Measurements from ENCODE around the gene RUSF1. TPM values are rescaled to one million over a fixed set of nuclear protein-coding genes. Genes with fewer than 3 reads are reported as not detected.

RUSF1 gene
- total RNA-seq, 1 donor from 2014 or later = 48.7 TPM

DNA sequence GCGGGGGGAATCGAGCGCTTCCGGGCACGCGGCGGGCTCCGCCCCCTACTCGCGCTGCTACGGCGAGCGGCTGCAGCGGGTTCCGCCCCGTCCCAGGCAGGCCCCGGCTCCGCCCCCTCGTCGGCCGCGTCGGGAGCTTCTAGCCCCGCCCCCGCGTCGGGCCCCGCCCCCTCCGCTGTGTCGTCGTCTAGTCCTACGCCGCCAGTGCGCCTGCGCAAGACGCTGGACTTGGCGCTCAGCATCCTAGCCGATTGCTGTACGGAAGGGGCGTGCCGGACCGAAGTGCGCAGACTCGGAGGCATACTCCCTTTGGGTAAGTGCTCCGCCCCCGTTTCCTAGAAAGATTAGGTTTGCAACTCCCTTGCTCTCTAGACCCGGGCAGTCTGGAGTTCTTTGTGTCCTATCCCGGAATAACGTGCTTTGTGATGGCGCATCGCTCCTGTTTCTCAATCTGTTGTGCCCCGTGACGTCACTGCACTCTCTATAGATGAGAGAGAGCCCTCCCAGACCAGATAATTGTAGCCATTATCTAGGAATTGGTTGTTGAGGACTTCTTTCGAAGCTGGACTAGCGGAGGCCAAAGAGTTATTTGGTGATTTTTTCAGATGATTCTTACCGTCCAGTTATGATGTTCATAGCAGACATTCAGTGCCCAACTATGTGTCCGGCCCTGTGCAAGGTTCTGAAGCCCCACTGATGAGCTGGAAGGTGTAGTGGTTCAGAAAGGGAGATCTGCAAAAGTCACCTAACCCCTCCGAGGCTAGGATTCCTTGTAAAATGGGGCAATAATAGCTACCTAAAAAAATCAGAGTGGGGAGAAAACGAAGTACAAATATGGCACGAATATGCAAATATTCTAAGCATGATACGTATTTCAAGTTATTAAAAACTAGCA lies 48.3 kb downstream of the RUSF1 start:
- peak; percentile 100 for DNase-seq
- Mint-ChIP-seq H3K27me3 (ENCODE audit: unreplicated experiment) (peaks cover 6% of the 10 kb centered on the region), H3K4me1 (ENCODE audit: low read depth, unreplicated experiment) (peaks cover 16% of the 10 kb centered on the region), H3K36me3 (ENCODE audit: unreplicated experiment) (no peaks in the 10 kb centered on the region), H3K9me3 (ENCODE audit: unreplicated experiment) (peaks cover 16% of the 10 kb centered on the region), H3K4me3 (ENCODE audit: unreplicated experiment) (peak overlapping the region; percentile 90), H3K27ac (ENCODE audit: unreplicated experiment) (peak overlapping the region; percentile 98)
- TF ChIP-seq, protein P1, sequence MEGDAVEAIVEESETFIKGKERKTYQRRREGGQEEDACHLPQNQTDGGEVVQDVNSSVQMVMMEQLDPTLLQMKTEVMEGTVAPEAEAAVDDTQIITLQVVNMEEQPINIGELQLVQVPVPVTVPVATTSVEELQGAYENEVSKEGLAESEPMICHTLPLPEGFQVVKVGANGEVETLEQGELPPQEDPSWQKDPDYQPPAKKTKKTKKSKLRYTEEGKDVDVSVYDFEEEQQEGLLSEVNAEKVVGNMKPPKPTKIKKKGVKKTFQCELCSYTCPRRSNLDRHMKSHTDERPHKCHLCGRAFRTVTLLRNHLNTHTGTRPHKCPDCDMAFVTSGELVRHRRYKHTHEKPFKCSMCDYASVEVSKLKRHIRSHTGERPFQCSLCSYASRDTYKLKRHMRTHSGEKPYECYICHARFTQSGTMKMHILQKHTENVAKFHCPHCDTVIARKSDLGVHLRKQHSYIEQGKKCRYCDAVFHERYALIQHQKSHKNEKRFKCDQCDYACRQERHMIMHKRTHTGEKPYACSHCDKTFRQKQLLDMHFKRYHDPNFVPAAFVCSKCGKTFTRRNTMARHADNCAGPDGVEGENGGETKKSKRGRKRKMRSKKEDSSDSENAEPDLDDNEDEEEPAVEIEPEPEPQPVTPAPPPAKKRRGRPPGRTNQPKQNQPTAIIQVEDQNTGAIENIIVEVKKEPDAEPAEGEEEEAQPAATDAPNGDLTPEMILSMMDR (IDR thresholded peaks at IDR 0.05; ENCODE audit: partially characterized antibody, unreplicated experiment) = no peak

DNA sequence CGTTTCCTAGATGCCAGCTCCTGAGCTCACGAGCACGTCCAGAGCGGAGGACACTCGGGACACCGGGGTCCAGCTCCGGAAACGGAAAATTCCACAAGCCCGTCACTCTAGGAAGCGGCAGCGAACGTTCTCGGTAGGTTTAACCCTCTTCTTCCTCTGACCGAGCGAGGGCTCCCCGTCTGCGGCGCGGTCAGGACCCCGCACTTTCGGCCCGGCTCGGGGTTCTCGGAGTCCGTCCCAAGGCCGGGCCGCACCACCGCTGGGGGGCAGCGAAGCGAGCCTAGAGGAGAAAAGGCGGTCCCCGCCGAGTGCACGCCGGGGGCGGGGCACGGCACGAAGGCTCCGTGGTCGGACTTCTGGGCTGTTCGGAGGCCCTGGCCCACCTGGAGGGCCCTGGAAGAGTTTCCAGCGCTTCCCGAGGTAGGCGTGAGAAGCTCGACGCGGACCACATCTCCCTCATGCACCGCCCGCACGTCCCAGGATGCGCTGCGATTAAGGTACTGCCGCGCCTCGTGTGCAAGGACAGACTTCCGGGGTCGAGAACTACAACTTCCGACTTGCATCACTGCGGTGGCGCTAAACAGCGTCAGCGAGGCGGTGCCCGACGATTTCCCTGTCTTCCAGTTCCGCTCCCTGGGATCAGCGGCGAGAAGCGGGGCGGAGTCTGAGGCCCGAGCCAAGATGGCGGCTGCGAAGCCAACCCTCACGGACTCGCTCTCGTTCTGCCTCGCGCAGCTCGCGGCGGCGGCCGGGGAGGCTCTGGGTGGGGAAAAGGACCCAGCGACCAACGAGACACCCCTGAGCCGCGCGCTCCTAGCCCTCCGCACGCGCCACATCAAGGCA lies 49.1 kb downstream of the RUSF1 start, which contains the start of gene ARMC5:
Gene ARMC5, plus strand, starts transcription at position 658 of the 843 bp plus-strand sequence. Its CDS starts 24 bp downstream, at position 682.
- TF ChIP-seq, protein P1 (IDR thresholded peaks at IDR 0.05; ENCODE audit: partially characterized antibody, unreplicated experiment) = peak; percentile 48
- Mint-ChIP-seq H3K4me3 (ENCODE audit: unreplicated experiment) (peak within 1 kb of the TSS; percentile 90), H3K27me3 (ENCODE audit: unreplicated experiment) (peaks cover 6% of the 10 kb centered on the region), H3K27ac (ENCODE audit: unreplicated experiment) (peak within 1 kb of the TSS; percentile 98), H3K9me3 (ENCODE audit: unreplicated experiment) (peaks cover 16% of the 10 kb centered on the region), H3K4me1 (ENCODE audit: low read depth, unreplicated experiment) (peaks cover 17% of the 10 kb centered on the region), H3K36me3 (ENCODE audit: unreplicated experiment) (no peaks in the 10 kb centered on the region)
- peak; percentile 96 for DNase-seq

DNA sequence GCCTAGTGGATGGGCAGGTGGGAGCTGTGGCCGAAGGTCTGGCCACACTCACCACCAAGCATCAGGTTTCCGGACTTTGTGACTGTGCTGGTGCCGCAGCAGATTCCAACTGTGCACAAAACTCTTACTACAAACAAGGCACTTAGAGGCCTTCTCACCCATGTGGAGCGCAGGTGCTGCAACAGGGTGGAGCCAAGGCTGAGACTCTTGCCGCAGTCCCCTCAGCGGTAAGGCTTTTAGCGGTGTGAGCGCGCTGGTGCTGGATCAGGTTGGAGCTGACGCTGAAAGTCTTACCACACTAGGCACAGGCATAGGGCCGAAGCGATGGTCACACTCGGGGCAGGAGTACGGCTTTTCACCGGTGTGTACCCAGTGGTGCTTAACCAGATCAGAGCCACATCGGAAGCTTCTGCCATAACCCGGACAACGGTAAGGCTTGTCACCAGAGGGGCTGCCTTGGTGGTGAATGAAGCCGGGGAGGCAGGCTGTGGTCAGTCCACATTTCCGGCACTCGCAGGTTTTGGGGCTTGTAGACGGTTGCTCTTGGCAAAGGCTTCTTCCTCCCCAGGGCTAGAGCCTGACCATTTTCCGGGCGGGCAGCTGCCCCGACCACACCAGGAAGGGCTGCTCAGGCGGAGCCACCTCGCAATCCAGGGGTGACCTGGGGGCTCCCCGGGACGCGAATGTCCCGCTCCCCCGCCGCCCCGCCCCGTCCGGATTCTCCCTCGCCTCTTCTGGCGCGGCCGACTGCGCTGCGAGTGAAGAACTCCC lies 49.9 kb downstream of the RUSF1 start:
- Mint-ChIP-seq H3K9me3 (ENCODE audit: unreplicated experiment) (peaks cover 16% of the 10 kb centered on the region), H3K27ac (ENCODE audit: unreplicated experiment) (peak overlapping the region; percentile 84), H3K36me3 (ENCODE audit: unreplicated experiment) (no peaks in the 10 kb centered on the region), H3K27me3 (ENCODE audit: unreplicated experiment) (peaks cover 8% of the 10 kb centered on the region), H3K4me1 (ENCODE audit: low read depth, unreplicated experiment) (peaks cover 22% of the 10 kb centered on the region), H3K4me3 (ENCODE audit: unreplicated experiment) (peak overlapping the region; percentile 90)
- TF ChIP-seq, protein P1 (IDR thresholded peaks at IDR 0.05; ENCODE audit: partially characterized antibody, unreplicated experiment) = no peak
- DNase-seq = peak; percentile 56

DNA sequence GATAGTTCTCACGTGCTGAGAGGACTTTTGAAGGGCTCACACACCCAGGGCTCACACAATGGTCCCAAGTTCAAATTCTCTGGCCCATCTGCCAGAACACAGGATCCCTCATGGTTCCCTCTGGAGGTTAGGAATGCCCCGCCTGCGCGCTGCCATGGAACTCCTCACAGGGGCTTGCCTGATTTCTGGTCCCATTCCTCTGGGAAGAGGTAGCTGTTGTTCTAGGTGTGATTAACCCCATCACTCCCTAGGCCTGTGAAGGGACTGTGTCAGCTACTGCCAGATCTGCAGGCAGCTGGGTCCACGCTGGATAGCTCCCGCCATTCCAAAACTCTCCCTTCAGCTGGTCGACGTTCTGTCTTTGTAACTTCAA lies 51.2 kb downstream of the RUSF1 start:
- Mint-ChIP-seq H3K27me3 (ENCODE audit: unreplicated experiment) (peaks cover 8% of the 10 kb centered on the region), H3K4me3 (ENCODE audit: unreplicated experiment) (peak overlapping the region; percentile 90), H3K27ac (ENCODE audit: unreplicated experiment) (no peak overlapping the region), H3K36me3 (ENCODE audit: unreplicated experiment) (no peaks in the 10 kb centered on the region), H3K9me3 (ENCODE audit: unreplicated experiment) (peaks cover 14% of the 10 kb centered on the region), H3K4me1 (ENCODE audit: low read depth, unreplicated experiment) (peaks cover 24% of the 10 kb centered on the region)
- no peak for DNase-seq
- TF ChIP-seq, protein P1 (IDR thresholded peaks at IDR 0.05; ENCODE audit: partially characterized antibody, unreplicated experiment) = no peak
